Neural progenitor cell (in vitro differentiated cells): ENCODE data around the gene EXOC4.

Experiments used
- CTCF ChIP-seq: fragments of 200-600 bp; sonication (generic); IDR thresholded peaks from 2 replicates; pipeline ENCODE4 v1.5.1; 2017; ENCODE audit warnings: antibody characterized with exemption, mild to moderate bottlenecking
- EZH2 ChIP-seq: fragments of 200-600 bp; sonication (generic); IDR thresholded peaks from 2 replicates; pipeline ENCODE4 v1.6.1; 2017; ENCODE audit warnings: antibody characterized with exemption, mild to moderate bottlenecking, moderate library complexity
- EZH2phosphoT487 ChIP-seq: fragments of 200-600 bp; sonication (generic); IDR thresholded peaks from 2 replicates; pipeline ENCODE4 v1.6.1; 2017; ENCODE audit warnings: antibody characterized with exemption

GRCh38 chr7:133601617-133602016 is 348.7 kb downstream of the EXOC4 start:
- TF ChIP-seq EZH2 = no peak
- no peak for TF ChIP-seq CTCF
- TF ChIP-seq EZH2phosphoT487 = no peak
